Sigmoid colon (tissue), 4 donors: ENCODE measurements around the gene RBFOX2.

Experiments
- POLR2A ChIP-seq, 2 donors: fragments of 450-650 bp; IDR thresholded peaks; one replicate each; pipeline ENCODE4 v1.6.1; 2016; ENCODE audit warnings: antibody characterized with exemption in 2 of 2, mild to moderate bottlenecking in 2 of 2, moderate library complexity in 2 of 2
- POLR2AphosphoS5 ChIP-seq, 4 donors: sonication (generic); formaldehyde crosslinking; IDR thresholded peaks; one replicate each; pipeline ENCODE4 v1.6.1; 2017; ENCODE audit warnings: antibody characterized with exemption in 4 of 4
- TF ChIP-seq, protein P1 (sequence below), 4 experiments: fragments of 450-650 bp in 3 of 4; fragments of 200-600 bp in 1 of 4; IDR thresholded peaks; one replicate each; pipeline ENCODE4 v1.5.1; 2016 to 2019; ENCODE audit warnings: antibody characterized with exemption in 4 of 4, mild to moderate bottlenecking in 3 of 4, moderate library complexity in 2 of 4

DNA sequence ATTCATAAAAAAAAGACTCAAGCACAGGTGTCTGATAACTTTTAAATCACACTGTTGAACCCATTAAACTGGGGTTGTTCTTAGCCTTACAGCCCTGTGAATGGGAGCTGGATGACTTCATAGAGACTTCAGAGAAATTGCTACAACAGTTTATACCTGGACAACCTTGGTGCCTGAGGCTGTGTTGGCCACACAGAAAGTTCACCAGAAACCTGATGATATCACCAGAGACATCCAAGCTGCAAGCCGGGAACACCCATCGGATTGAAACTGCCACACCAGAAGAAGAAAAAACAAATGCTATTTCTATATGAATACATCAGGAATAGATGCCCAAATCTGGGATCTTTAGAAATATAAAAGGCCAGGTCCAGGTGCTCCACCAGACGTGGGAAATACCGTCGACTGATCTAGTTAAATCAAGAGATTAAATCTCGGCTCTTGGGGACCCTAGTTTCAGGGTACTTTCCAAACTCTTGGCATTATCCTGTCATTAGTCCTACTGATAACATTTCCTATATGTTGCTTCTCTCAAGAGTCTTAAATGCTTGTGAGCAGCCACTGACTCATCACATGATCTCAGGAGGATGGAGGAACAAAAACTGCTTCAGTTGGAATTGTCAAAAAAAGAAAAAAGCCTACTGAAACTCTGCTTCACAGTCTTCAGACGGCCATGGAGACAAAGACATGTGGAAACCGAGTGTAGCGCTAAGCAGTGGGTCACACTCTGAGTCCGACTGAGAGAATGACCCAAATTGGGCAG lies 339.5 kb downstream of the RBFOX2 start:
- TF ChIP-seq, protein P1, sequence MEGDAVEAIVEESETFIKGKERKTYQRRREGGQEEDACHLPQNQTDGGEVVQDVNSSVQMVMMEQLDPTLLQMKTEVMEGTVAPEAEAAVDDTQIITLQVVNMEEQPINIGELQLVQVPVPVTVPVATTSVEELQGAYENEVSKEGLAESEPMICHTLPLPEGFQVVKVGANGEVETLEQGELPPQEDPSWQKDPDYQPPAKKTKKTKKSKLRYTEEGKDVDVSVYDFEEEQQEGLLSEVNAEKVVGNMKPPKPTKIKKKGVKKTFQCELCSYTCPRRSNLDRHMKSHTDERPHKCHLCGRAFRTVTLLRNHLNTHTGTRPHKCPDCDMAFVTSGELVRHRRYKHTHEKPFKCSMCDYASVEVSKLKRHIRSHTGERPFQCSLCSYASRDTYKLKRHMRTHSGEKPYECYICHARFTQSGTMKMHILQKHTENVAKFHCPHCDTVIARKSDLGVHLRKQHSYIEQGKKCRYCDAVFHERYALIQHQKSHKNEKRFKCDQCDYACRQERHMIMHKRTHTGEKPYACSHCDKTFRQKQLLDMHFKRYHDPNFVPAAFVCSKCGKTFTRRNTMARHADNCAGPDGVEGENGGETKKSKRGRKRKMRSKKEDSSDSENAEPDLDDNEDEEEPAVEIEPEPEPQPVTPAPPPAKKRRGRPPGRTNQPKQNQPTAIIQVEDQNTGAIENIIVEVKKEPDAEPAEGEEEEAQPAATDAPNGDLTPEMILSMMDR (IDR thresholded peaks at IDR 0.05): no peak
- TF ChIP-seq POLR2A (IDR thresholded peaks at IDR 0.05): no peak
- no peak for TF ChIP-seq POLR2AphosphoS5 (IDR thresholded peaks at IDR 0.05)
